HG02973 (cell line): ENCODE results near the gene SDC1.

ENCODE experiments used
- ATAC-seq: cut with Tn5 transposase; IDR thresholded peaks from one replicate; pipeline ENCODE4 v1.9.1; 2021; ENCODE audit warnings: moderate library complexity; ENCODE audit not compliant: unreplicated experiment

SDC1 gene

DNA sequence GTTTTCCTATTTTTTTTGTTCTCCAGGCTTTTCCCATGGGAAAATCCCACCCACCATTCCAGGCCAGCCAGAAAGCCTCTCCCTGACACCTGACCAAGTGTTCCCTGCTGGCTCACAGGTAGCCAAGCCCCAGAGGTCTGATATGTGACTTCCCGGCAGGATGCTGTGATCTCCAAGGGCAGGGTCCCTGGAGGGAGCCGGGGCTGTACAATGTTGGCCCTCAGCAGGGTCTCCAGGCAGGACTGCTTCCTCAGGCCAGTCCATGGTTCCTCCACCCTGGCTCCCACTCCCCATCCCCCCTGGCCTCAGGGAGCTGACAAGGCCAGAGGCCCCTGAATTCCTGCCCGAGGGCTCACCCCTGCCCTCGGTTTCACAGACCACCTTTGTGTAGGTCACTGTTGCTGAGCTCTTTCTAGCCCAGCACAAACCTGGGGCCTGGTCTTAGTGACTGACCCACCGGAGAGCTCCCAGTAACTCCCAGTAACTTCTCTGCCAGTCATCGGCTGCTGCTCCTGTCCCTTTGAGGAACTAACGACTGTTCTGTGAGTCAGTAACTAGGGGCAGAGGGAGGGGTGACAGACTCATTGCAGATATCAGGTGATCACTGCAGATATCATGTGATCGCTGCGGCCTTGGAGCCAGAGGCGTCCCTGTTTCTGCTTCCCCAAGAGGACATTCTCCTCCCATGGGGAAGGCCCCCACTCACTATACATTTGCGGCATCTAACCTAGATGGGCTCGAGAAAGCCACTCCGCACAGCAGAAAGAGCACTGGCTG lies 38.7 kb downstream of the SDC1 start:
- ATAC-seq, result no peak

- ATAC-seq, result no peak
Measured at GRCh38 chr2:20185176-20186022, 39.5 kb downstream of the SDC1 start.

DNA sequence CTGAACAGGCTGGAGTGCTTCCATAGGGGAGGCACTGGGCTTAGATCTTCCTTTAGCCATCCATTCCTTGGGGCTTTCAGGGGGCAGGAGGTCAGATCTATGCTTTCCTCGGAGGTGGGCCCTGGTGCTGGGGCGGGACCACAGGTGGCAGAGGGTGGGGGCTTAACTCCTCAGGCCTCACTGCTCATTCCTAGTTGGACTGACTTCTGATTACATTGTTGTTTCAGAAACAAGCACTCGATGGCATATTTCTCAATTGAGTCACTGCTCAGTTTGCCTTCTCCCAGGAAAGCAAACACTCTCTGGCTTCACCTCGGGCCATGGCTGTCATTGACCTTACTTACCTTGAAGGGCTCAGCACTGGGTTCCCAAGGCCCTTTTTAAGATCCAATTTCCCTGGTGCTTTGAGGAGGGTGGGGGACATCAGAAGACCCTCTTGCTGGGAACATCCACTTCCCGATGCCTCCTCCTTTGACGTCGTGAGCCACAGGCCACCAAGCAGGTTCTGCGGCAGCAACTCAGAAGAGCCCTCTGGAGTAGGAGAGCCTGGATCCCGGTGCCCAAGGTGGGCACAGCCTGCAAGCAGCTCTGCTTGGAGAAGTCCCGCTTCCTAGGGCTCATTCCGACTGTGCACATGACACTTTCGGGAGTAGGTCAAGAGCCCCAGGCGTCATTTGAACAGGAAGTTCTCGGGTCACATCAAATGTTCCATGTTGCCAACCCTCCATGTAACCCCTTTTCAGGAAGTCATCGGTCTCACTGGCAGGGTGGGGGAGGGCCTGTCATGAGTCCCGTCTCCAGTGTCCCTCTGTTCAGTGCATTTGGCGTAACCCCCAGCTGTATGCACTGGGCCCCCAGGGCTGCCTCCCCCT lies 40.6 kb downstream of the SDC1 start:
- no peak for ATAC-seq

- ATAC-seq, result no peak
Measured at GRCh38 chr2:20183373-20183772, 41.6 kb downstream of the SDC1 start.

DNA sequence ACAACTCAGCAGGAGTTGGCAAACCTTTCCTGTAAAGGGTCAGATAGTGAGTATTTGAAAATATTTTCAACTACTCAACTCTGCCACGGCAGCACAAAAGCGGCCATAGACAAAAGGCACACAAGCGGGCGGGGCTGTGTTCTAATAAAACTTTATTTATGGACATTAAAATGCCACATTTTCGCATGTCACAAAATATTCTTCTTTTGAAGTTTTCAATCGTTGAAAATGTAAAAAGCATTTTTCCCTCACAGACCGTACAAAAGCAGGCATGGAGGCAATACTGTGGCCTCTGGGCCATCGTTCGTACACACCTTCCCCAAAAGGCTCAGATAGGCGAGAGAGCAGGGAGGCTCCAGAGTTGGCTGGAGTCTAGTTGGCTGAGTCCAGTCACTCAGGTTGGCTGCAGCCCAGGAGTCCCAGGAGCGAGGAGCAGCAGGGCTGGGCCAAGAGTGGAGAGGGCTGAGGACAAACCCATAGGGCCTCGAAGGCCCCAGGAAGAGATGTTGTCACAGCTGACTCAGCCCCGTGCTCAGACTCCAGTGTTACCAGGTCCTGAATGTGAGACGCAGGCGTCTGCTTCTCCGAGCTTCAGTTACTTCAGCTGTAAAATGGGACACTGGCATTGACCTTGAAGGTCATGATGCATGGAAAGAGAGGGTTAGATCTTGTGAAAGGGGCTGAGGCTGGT lies 42.5 kb downstream of the SDC1 start:
- ATAC-seq, result no peak

DNA sequence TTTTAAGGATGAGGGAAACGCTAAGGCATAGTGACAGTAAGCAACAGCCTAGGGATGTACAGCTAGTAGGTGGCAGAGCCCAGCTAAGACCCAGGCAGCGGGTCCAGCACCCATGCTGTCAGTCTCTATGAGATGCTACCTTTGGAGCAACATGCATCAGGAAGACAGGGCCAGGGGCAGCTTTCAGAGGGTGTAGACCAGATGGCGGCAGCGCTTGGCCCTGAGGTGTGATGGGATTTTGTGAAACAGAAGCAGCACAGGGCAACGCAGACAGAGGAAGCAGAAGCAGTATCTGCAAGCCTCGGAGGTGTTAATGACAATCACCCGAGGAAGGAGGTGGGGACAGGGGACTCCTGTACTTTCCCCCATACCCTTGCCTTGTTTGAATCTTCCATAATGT lies 43.2 kb downstream of the SDC1 start:
- no peak for ATAC-seq

DNA sequence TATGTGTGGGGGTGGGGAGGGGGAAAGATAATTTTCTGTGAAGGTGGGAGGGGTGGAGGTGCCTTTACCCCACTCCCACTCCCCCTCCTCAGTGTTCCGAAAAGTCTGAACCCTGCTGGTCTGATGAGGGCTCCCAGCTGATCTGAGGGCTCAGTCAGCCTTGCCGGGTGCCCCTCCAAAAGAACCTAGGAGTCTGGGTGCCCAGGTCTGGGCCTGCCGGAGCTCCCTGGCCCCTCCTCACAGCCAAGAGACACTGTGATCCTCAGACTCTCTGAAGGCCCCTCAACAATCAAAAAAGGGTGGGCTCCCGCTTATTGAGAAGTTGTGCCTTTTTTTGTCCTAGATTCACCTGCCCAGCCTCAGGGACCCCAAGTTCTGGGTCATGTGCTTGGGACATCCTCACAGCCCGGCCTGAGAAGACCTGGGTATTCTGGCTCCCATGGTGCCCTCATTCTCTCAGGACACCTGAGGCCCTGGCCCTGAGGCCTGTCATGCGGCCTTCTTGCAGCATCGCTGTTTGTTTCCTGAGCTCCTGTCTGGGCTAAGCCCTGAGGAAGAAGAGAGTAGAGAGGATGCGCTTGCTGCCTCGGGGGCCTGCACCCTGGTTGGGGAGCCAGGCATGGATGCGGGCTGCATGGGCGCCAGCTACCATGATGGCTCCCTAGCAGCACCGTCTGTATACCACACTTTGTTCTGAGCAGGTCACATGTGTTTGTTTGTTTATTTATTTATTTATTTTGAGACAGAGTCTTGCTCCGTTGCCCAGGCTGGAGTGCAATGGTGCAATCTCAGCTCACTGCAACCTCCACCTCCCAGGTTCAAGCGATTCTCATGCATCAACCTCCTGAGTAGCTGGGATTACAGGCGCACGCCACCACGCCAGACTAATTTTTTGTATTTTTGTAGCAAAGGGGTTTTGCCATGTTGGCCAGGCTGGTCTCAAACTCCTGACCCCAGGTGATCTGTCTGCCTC lies 44.0 kb downstream of the SDC1 start:
- ATAC-seq, result no peak

DNA sequence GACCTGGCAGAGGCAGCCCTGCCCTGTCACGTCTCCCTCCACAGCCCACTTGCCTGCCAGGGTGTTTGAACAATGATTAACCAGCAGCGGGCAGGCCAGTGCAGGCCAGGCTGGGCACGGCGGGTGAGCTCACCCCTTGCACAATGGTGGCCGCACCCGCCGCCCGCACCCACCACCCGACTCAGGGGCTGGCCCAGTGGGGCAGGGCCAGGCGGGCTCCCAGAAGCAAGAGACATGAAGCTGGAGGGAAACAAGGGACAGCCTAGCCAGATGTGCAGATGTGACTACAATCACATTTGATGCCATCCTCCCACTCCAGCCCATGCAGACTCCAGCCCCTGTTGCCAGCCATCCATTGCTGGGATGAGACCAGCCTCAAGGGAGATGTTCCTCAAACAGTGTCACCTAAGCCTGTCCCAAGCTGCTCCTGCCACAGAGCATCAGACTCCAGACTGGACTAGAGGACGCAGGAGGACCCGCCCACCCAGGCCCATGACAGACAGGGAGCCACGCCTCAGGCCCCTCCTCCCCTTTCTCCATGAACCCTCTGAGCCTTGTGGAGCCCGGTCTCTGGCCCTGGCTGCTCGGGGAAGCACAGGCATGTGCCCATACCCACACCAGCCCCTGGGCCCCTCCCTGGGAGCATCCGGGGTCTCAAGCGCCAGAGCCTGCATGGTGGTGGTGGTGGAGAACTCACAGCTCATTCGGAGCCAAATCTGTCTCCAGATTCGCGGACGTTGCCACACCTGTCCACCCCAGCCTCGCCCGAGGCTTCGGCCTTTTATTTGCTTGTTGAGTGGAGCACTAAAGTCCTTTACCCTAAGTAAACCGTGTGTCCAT lies 45.0 kb downstream of the SDC1 start:
- ATAC-seq, result no peak

GRCh38 chr2:20179466-20179754 lies 45.5 kb downstream of the SDC1 start:
- ATAC-seq, result no peak

DNA sequence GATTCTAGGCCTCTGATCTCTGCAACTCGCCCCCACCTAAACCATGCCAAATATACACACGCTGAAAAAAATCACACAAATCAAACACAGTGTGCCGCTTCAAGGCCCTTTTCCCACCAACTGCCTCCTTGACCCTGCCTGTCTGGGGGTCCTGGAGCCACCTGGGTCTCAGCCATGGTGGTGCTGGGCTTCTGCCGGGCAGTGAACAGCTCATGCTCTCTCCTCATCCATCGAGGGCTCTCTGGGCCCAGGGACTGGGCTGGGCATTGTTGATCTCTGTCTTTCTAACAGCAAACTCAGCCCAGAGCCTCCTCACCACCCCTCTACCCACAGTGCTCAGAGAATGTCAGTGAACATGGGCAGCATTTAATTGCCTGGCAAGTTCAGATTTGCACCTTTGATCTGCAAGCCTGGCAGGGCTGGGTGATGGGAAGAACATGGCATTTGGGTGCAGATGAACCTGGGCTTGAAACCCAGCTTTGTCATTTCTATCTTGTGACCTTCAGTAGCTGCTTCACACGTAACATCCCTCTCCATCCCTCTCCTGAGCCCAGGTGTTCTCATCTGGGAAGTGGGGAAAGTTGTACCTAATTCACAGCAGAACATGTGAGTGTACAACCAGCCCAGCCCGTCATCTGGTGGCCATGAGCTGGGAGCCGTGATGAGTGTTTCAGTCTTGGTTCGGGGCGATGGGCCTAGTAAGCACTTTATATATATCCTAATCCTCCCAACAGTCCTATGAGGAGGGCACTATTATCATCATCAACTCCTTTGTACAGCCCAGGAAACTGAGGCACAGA lies 46.1 kb downstream of the SDC1 start:
- ATAC-seq, result no peak

DNA sequence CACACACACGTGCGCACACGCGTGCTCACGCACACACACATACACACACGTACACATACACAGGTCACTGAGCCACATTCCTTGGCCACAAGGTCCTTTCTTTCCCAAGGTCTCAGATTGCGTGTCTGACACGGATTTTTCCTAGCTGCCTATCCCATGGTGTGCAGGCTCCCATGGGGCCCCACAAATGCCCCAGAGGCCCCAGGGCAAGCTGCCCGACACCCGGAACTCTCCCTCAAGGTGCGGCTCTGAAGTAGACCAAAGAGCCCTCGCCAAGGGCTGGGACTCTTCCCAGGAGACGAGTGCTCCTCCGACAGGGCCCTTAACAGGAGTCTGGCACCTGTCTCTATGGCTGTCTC lies 46.7 kb downstream of the SDC1 start:
- ATAC-seq, result no peak

DNA sequence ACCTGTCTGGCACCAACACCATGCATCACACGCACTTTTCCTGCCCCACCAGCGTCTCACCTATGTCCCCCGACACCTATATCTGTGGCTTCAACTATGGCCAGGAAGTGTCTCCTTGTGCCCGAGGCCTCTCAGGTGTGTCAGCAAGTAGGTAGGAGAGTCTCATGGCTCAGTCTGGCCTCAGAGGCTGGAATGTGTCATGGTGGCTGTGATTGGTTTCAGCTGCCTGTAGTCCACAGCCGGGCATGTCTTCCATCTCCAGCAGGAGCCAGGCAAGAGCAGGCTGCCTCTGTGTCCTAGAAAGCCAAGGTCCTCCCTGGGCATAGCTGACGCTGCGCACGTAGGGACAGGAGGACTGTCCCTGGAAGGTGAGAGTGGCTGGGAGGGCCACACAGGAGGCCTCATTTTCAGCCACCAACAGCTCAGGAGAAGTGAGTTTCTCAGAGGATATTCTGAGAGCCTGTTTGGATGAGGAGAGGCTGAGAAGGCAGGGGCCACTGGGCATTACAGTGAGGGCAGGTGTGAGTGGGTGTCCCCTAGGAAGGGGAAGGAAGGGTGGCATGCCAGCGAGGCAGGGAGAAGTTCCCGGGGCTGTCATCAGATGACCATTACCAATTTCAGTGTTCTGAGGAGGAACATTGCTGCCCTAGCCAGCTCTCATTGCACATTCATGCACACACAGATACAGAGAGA lies 47.2 kb downstream of the SDC1 start:
- no peak for ATAC-seq

DNA sequence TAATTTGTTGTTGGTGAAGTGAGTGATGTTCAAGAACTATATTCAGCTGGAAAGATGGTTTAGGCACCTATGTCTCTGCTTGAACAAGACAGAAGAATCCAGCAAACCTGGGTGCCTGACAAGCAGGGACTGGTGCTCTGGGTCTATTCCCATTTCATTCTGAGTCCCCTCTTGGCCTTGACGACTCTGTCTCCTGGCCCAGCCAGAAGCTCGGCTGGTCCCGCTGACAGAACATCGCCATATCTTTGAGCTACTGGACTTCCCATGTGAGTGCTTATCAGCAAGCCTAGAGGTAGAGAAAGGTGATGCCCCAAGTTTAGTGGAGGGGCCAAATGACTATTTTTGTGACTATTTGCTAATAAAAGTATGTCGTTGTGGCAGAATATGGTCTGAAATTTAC lies 48.2 kb downstream of the SDC1 start:
- ATAC-seq, result no peak

- no peak for ATAC-seq
Measured at GRCh38 chr2:20175931-20176330, 49.0 kb downstream of the SDC1 start.

- no peak for ATAC-seq
Measured at GRCh38 chr2:20175267-20175666, 49.7 kb downstream of the SDC1 start.

DNA sequence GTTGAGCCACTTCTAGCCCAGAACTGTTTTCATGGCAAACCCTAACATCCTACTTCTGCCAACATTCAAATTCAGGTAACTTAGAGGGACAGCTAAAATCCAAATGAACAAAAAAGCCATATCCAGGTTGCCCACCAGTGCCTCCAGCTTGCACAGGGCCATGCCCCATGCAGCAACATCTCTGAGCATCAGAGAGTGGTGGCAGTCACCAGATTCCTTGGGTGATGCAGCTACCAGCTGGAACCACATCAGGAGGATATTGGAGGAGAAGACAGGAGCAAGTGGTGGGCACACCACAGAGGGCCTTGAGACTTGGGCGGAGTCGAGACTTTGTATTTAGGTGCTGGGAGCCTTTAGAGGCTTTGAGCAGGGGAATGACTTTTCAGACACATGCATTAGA lies 50.5 kb downstream of the SDC1 start:
- ATAC-seq, result no peak

DNA sequence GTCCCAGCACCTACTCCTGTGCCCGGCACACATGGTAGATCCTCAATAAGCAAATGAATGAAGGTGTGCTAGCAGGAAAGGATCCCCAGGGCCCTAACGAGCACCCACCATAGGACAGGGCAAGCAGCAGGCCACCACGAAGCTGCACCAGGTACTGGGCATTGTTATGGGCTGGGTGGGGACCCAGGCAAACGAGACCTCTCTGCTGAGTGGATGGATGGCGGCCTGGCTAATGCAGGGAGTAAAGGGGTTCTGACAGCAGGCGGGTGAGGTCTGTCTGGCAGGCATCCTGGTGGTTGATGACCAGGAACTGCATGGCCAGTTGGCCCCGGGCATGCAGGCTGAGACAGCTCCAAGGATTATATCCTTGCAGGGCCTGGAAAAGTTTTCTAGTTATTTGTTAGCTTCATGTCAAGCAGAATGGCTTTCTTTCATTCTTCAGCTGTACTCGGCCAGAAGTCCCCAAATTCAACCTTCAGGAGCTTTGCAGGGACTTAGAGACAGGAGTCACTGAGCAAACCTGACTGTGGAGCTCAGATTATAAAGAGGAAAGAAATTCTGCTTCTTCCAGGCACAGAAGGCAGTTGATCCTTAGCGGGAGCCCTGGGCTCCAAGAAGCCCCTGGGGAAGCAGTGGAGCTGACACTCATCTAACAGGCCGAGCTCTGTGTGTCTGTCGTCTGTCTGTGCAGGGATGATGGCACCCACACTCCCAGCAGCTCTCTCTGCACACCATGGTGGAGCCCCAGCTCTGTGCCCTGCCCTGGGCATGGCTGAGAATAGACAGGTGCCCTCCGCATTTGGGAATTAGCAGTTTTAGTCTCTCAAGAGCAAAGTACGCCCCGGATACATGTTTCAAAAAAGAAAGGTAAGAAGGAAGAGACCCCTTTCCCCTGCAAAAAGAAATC lies 51.2 kb downstream of the SDC1 start:
- ATAC-seq, result no peak
